8988T (cell line): ENCODE results near the gene SPACDR.

ENCODE experiments used
- DNase-seq: peaks from one replicate; pipeline ENCODE4 v3.0.0; 2011

The SPACDR gene

GRCh38 chr7:100433592-100434296, 30.3 kb downstream of the SPACDR start:
- no peak for DNase-seq

GRCh38 chr7:100433276-100433591, 30.8 kb downstream of the SPACDR start:
- DNase-seq = no peak

GRCh38 chr7:100432621-100433275, 31.3 kb downstream of the SPACDR start:
- no peak for DNase-seq

GRCh38 chr7:100432053-100432452, 32.0 kb downstream of the SPACDR start:
- no peak for DNase-seq

- no peak for DNase-seq
Measured at GRCh38 chr7:100431286-100431735, 32.7 kb downstream of the SPACDR start.

GRCh38 chr7:100430493-100431285, 33.4 kb downstream of the SPACDR start:
- no peak for DNase-seq

GRCh38 chr7:100429637-100430492, 34.2 kb downstream of the SPACDR start, which contains the start of gene MEPCE:
Gene MEPCE (plus strand): TSS chr7:100429831. CDS start chr7:100430019, 188 bp downstream.
- DNase-seq = peak; percentile 97

GRCh38 chr7:100428967-100429636, 35.0 kb downstream of the SPACDR start:
- DNase-seq = peak; percentile 88

- DNase-seq = no peak
Measured at GRCh38 chr7:100428199-100428966, 35.7 kb downstream of the SPACDR start, which contains the start of gene ZCWPW1. Gene ZCWPW1 (minus strand): TSS chr7:100428703. CDS start chr7:100420649, 8,054 bp downstream.

GRCh38 chr7:100427762-100428198, 36.3 kb downstream of the SPACDR start:
- no peak for DNase-seq

GRCh38 chr7:100426516-100426915, 37.5 kb downstream of the SPACDR start:
- DNase-seq = no peak

GRCh38 chr7:100425347-100425746, 38.7 kb downstream of the SPACDR start:
- DNase-seq = no peak

- no peak for DNase-seq
Measured at GRCh38 chr7:100423315-100423714, 40.7 kb downstream of the SPACDR start.

- no peak for DNase-seq
Measured at GRCh38 chr7:100419660-100420226, 44.3 kb downstream of the SPACDR start.

- no peak for DNase-seq
Measured at GRCh38 chr7:100418930-100419659, 45.0 kb downstream of the SPACDR start.

- DNase-seq = no peak
Measured at GRCh38 chr7:100415448-100415847, 48.6 kb downstream of the SPACDR start.

GRCh38 chr7:100413889-100414288, 50.2 kb downstream of the SPACDR start:
- DNase-seq = no peak

- no peak for DNase-seq
Measured at GRCh38 chr7:100413346-100413745, 50.7 kb downstream of the SPACDR start.

GRCh38 chr7:100411101-100411500, 53.0 kb downstream of the SPACDR start:
- DNase-seq = no peak
